ENCODE measurements around the gene MAN1C1.

DNA sequence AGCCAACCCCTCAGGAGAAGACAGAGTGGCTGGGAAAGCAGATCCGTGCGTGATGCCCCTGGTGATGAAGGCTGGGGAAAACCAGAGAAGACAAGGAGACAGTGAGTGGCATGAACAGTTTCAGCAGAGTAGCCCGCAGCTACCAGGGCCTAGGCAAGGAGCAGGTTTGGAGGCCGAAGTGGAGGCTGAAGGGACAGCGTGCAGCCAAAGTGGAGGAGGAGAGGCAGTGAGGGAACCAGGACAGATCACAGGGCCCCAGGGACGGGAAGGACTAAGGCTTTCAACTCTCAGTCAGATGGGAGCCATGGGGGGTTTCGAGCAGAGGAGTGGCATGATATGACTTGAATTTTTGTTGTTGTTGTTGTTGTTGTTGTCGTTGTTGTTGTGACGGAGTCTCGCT lies 123.5 kb downstream of the MAN1C1 start:
- TF ChIP-seq, protein P1, sequence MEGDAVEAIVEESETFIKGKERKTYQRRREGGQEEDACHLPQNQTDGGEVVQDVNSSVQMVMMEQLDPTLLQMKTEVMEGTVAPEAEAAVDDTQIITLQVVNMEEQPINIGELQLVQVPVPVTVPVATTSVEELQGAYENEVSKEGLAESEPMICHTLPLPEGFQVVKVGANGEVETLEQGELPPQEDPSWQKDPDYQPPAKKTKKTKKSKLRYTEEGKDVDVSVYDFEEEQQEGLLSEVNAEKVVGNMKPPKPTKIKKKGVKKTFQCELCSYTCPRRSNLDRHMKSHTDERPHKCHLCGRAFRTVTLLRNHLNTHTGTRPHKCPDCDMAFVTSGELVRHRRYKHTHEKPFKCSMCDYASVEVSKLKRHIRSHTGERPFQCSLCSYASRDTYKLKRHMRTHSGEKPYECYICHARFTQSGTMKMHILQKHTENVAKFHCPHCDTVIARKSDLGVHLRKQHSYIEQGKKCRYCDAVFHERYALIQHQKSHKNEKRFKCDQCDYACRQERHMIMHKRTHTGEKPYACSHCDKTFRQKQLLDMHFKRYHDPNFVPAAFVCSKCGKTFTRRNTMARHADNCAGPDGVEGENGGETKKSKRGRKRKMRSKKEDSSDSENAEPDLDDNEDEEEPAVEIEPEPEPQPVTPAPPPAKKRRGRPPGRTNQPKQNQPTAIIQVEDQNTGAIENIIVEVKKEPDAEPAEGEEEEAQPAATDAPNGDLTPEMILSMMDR (IDR thresholded peaks at IDR 0.05), result no peak
- TF ChIP-seq EZH2 (IDR thresholded peaks at IDR 0.05; ENCODE audit: borderline replicate concordance, insufficient read depth, low read depth, low read length, poor library complexity, severe bottlenecking), result no peak
